Forelimb muscle (tissue), 1 donor: ENCODE data around the gene HSD3B2. TPM values are rescaled to one million over a fixed set of nuclear protein-coding genes. Genes with fewer than 3 reads are reported as not detected.

ENCODE experiments used
- DNase-seq: peaks from one replicate; pipeline ENCODE4 v3.0.0-alpha.2; 2013; ENCODE audit warnings: low read depth
- polyA plus RNA-seq: library from polyadenylated mRNA; unstranded; fragments of 120-200 nt; gene quantifications from one replicate; pipeline ENCODE4 v1.2.1, GENCODE V29; 2013; ENCODE audit not compliant: insufficient read length

The HSD3B2 gene
- polyA plus RNA-seq, 1 donor = not detected

- DNase-seq = no peak
Observed at GRCh38 chr1:119462964-119463363, 48.0 kb downstream of the HSD3B2 start.

- DNase-seq = no peak
Observed at GRCh38 chr1:119463569-119463968, 48.6 kb downstream of the HSD3B2 start.

GRCh38 chr1:119466445-119466844 lies 51.5 kb downstream of the HSD3B2 start:
- no peak for DNase-seq

GRCh38 chr1:119467219-119467618 lies 52.3 kb downstream of the HSD3B2 start:
- no peak for DNase-seq

GRCh38 chr1:119467857-119468668 lies 53.1 kb downstream of the HSD3B2 start:
- no peak for DNase-seq

- DNase-seq = no peak
Observed at GRCh38 chr1:119469741-119470140, 54.8 kb downstream of the HSD3B2 start.

GRCh38 chr1:119470377-119470776 lies 55.4 kb downstream of the HSD3B2 start:
- DNase-seq = no peak

- no peak for DNase-seq
Observed at GRCh38 chr1:119470958-119471357, 56.0 kb downstream of the HSD3B2 start.

- DNase-seq = no peak
Observed at GRCh38 chr1:119471566-119471965, 56.6 kb downstream of the HSD3B2 start.

GRCh38 chr1:119472080-119472818 lies 57.3 kb downstream of the HSD3B2 start:
- no peak for DNase-seq

Other genes with a start within 250 kb of the HSD3B2 start
- gene HAO2, start 46.4 kb upstream of the HSD3B2 start, polyA plus RNA-seq = 0.14 TPM
- 0.09 TPM for gene HSD3B1, start 92.1 kb downstream of the HSD3B2 start, polyA plus RNA-seq
- gene ZNF697, start 233.1 kb downstream of the HSD3B2 start, polyA plus RNA-seq = 11.6 TPM